Tibial artery (tissue), 4 donors: Measurements from ENCODE around the gene ARFGAP1.

Source experiments
- DNase-seq, 2 donors: peaks; one replicate each; pipeline ENCODE4 v3.0.0-alpha.2; 2019
- H3K27ac ChIP-seq, 2 donors: fragments of 200-600 bp; sonication (generic) in 1 of 2; 1 replicate in 1 of 2; 2 replicates in 1 of 2; pipeline ENCODE4 v1.5.1; 2018 to 2019; ENCODE audit warnings: mild to moderate bottlenecking in 1 of 2
- H3K27me3 ChIP-seq, 2 donors: fragments of 200-600 bp; sonication (generic) in 1 of 2; one replicate each; pipeline versions ENCODE4 v1.5.1 to v1.6.0; 2016 to 2019
- H3K36me3 ChIP-seq, 3 donors: fragments of 200-600 bp; sonication (generic) in 2 of 3; one replicate each; pipeline ENCODE4 v1.5.1; 2016 to 2019; ENCODE audit warnings: mild to moderate bottlenecking in 2 of 3
- H3K4me1 ChIP-seq, 4 donors: fragments of 200-600 bp; sonication (generic) in 2 of 4; 1 replicate in 3 of 4; 2 replicates in 1 of 4; pipeline ENCODE4 v1.5.1; 2016 to 2019
- H3K4me3 ChIP-seq, 2 donors: fragments of 200-600 bp; sonication (generic) in 1 of 2; 1 replicate in 1 of 2; 2 replicates in 1 of 2; pipeline ENCODE4 v1.5.1; 2018 to 2019; ENCODE audit warnings: mild to moderate bottlenecking in 2 of 2
- H3K9me3 ChIP-seq, 3 donors: fragments of 200-600 bp; sonication (generic) in 1 of 3; one replicate each; pipeline ENCODE4 v1.5.1; 2016 to 2019
- intact Hi-C: fragments of 100-400 bp; cut with DNase I; formaldehyde crosslinking; loops from one replicate; pipeline ENCODE4 v1.15.0; 2023; ENCODE audit warnings: low total_unique reads
- TF ChIP-seq, protein P1 (sequence below), 2 experiments: fragments of 200-600 bp in 1 of 2; fragments of 450-650 bp in 1 of 2; IDR thresholded peaks; one replicate each; pipeline ENCODE4 v1.5.1; 2017 to 2019; ENCODE audit warnings: antibody characterized with exemption in 2 of 2, mild to moderate bottlenecking in 1 of 2, moderate library complexity in 1 of 2

The ARFGAP1 gene

DNA sequence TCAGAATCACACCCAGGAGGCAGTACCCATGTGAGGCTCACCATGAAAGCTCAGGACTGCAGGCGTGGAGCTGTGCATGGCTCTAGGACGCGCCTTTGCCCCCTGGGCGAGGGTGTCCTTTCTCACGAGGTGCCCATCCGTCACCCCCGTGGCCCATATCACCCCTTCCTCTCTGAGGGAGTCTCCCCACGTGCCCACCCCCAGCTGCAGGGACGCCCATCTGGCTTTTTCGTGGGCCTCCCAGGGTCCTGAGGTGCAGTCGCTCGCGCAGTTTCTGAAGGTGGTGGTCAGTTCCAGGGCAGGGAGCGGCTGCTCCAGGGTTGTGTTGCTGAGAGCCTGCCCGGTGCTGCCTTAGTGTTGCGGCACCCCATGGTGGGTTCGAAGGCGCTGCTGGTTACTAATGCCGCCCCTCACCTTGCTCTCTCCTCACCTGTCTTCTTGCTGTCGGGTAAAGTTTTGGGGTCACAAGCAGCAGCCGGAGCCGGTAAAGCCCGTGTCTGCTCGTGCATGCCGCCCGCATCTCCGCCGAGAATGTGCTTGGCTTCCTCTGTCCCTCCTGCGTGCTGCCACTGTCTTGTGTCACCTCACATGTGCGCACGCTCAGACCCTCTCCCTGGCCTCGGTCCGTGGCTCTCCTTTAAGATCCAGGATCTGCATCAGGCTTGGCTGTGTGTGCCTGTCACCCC is 10.9 kb downstream of the ARFGAP1 start:
- Histone ChIP-seq H3K27ac (no peak overlapping the region), H3K9me3 (no peaks in the 10 kb centered on the region), H3K4me1 (no peaks in the 10 kb centered on the region), H3K36me3 (peaks cover 63 to 100% (median 87%) of the 10 kb centered on the region in 3 donors), H3K4me3 (no peak overlapping the region), H3K27me3 (no peaks in the 10 kb centered on the region)
- intact Hi-C loops: no loop called here
- no peak for DNase-seq
- TF ChIP-seq, protein P1, sequence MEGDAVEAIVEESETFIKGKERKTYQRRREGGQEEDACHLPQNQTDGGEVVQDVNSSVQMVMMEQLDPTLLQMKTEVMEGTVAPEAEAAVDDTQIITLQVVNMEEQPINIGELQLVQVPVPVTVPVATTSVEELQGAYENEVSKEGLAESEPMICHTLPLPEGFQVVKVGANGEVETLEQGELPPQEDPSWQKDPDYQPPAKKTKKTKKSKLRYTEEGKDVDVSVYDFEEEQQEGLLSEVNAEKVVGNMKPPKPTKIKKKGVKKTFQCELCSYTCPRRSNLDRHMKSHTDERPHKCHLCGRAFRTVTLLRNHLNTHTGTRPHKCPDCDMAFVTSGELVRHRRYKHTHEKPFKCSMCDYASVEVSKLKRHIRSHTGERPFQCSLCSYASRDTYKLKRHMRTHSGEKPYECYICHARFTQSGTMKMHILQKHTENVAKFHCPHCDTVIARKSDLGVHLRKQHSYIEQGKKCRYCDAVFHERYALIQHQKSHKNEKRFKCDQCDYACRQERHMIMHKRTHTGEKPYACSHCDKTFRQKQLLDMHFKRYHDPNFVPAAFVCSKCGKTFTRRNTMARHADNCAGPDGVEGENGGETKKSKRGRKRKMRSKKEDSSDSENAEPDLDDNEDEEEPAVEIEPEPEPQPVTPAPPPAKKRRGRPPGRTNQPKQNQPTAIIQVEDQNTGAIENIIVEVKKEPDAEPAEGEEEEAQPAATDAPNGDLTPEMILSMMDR (IDR thresholded peaks at IDR 0.05): no peak

DNA sequence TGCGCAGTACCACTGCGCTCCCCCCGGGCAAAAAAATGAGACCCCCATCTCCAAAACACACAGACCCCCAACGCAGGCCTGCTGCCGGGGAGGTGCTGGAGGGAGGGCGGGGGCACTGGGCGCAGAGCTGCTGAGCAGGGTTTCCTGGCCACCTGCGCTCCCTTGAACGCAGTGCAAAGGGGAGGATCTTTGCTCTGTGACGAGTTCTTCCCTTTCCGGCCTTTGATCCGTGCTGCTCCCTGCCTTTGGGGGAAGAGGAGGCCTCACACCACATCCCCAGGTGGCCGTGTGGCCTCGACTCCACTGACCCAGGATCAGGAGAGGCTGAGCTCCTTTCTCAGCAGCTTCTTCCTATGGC is 11.4 kb downstream of the ARFGAP1 start:
- Histone ChIP-seq H3K27me3 (no peaks in the 10 kb centered on the region), H3K4me1 (no peaks in the 10 kb centered on the region), H3K4me3 (no peak overlapping the region), H3K36me3 (peaks cover 66 to 100% (median 87%) of the 10 kb centered on the region in 3 donors), H3K27ac (no peak overlapping the region), H3K9me3 (no peaks in the 10 kb centered on the region)
- TF ChIP-seq, protein P1 (IDR thresholded peaks at IDR 0.05): no peak
- intact Hi-C loops: no loop called here
- DNase-seq: no peak

DNA sequence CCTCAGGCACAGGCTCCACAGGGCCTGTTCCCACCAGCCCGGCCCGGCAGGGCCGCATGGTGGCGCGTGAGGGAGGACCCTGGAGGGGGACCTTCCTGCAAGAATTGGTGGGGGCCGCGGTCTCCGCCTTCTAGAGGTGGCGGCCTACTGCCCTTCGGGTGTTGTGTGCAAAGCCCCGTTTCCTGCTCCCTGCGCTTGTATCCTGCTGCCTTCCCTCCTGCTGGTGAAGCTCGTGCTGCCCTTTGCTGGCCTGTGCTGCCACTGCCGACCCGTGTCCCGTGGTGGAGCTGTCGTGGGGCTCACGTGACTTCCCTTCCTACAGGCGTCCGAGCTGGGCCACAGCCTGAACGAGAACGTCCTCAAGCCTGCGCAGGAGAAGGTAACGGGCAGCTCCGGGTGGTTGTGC is 11.9 kb downstream of the ARFGAP1 start:
- no peaks in the 10 kb centered on the region for H3K4me1 ChIP-seq
- no peak overlapping the region for H3K4me3 ChIP-seq
- no peak for DNase-seq
- TF ChIP-seq, protein P1 (IDR thresholded peaks at IDR 0.05): no peak
- H3K36me3 ChIP-seq: peaks cover 62 to 99% (median 87%) of the 10 kb centered on the region in 3 donors
- no peaks in the 10 kb centered on the region for H3K27me3 ChIP-seq
- intact Hi-C loops: no loop called here
- no peak overlapping the region for H3K27ac ChIP-seq
- no peaks in the 10 kb centered on the region for H3K9me3 ChIP-seq

DNA sequence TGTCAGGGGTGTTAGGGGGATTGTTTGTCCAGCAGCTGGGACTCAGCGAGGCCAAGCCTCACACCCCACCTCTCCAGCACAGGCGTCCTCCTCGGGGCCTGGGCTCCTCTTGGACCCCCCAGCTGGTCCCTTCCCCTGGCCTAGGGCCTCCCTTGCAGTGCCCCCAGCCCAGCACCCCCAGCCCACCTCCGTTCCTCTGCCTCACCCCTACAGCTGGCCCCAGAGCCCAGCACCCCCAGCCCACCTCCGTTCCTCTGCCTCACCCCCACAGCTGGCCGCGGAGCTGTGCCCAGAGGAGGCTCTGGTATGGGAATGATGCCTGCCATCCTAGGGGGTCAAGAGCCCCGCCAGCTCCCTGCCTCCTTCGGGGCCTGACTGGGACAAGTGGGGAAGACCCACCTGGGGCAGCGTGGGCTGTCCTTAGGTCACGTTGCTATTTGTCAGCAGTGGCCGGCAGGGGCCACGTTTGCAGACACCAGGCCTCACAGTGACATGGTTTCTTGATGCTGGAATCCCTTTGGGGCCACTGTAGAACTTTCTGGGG is 12.4 kb downstream of the ARFGAP1 start:
- Histone ChIP-seq H3K9me3 (no peaks in the 10 kb centered on the region), H3K27me3 (no peaks in the 10 kb centered on the region), H3K4me3 (no peak overlapping the region), H3K27ac (no peak overlapping the region), H3K36me3 (peaks cover 57 to 94% (median 86%) of the 10 kb centered on the region in 3 donors), H3K4me1 (no peaks in the 10 kb centered on the region)
- intact Hi-C loops: no loop called here
- TF ChIP-seq, protein P1 (IDR thresholded peaks at IDR 0.05): no peak
- DNase-seq: no peak

DNA sequence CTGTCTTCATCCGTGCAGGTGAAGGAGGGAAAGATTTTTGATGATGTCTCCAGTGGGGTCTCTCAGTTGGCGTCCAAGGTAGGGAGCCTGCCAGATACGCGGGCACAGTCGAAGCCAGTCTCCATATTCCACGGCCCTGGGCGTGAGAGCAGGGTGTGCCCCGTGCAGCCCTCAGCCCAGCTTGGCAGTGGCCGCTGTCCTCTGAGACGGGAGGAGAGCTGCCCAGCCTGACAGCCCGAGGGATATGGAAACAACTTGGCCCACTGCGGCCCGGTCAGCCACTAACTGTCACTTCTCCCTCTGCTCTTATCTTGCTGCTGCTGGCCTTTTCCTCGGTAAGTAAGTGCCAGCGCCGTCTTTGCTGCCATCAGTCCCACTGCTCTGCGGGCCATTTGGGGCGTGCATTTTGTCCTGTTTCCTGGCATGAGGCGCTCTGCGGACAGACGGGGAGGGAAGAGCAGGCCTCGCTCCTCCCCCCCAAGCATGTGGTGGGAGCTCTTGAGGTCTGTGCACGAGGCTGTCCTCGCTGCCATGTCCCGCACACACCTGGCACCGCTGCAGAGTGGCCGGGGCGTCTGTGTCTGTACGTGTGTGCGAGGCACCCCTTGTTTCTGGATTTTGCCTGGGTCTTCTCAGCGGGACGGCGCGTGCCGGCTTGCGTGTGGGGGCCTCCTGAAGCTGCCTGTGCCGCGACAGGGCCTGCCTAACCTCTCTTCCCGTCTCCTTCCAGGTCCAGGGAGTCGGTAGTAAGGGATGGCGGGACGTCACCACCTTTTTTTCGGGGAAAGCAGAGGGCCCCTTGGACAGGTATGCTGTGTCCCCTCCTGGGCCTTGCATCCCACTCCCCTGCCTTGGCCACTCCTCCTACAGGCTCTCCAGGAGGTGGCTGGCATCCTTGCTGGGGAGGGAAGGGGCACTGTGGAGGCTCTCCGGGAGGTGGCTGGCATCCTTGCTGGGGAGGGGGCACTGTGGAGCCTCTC is 13.3 kb downstream of the ARFGAP1 start:
- DNase-seq: no peak
- intact Hi-C loops: no loop called here
- Histone ChIP-seq H3K36me3 (peaks cover 53 to 86% (median 77%) of the 10 kb centered on the region in 3 donors), H3K4me1 (no peaks in the 10 kb centered on the region), H3K27ac (no peak overlapping the region), H3K9me3 (no peaks in the 10 kb centered on the region), H3K27me3 (peaks cover 0 to 2% of the 10 kb centered on the region in 2 donors), H3K4me3 (no peak overlapping the region)
- TF ChIP-seq, protein P1 (IDR thresholded peaks at IDR 0.05): no peak
